NCI-H2196 (cell line): Measurements from ENCODE around the gene STRIP2.
"Not testable (repeated sequence)": the region's sequence is repeated elsewhere in the genome, so short reads cannot be mapped to it uniquely, and the experiment has no call there.

Source experiments
- DNase-seq: peaks from one replicate; lab custom pipeline; 2025; ENCODE audit not compliant: unreplicated experiment; lab: John Stamatoyannopoulos, UW

The STRIP2 gene

DNA sequence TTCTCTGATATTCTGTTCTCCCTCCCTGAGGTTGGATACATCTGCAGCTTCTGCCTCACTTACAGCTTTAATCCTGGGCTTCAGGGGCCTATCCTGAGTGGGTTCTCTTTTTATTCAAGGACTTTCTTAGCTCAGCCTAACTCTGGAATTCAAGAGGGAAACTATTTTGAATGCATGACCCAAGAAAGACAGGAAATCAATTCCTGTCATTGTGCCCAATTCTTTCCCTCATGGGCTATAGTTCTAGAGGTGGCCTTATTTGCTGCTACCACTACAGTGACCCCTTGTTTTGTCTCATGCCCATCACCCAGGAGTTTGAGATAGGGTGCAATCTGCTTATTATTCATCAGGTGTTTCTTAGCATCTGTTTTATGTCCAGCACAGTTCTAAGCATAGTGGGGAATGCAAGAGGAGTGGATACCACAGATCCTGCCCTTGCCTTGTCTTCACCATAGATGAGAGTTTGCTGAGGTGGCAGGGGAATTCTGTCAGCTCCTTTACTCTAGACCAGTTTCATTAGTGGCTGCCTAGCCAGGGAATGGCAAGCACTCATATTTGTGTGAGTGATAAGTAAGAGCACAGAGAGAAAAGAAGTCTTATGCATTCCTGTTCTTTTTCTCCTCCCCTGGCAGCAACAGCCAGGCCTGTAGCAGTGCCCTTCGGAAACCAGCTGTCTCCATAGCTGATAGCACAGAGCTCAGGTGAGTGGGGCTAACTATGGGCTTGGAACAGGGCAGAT, 19.4 kb downstream of the STRIP2 start:
- DNase-seq = no peak

DNA sequence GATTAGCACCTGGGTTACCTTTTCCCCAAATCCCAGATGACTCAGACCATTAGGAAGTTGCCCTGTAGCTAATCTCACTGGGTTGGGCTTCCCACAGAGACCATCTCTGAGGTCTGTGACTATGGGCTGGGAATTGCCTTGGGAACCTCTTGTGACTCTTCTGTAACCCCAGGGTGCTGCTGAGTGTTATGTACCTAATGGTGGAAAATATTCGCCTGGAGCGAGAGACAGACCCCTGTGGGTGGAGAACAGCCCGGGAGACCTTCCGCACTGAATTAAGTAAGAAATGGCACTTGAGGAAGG, 20.0 kb downstream of the STRIP2 start:
- no peak for DNase-seq

DNA sequence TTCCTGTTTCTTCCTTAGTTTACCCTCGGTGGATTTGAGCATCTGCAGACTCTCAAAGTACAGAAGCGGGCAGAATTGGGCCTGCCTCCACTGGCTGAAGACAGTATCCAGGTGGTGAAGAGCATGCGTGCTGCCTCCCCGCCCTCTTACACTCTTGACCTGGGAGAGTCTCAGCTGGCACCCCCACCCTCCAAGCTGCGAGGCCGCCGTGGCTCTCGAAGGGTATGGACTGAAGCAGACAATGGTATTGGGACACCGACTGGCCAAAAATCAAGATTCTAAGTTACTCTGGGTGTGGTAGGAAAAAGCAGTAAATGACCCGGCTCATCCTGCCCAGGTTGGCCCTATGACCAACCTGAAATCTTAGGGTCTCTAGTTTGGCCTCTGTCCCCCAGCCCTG, 22.2 kb downstream of the STRIP2 start:
- DNase-seq = no peak

DNA sequence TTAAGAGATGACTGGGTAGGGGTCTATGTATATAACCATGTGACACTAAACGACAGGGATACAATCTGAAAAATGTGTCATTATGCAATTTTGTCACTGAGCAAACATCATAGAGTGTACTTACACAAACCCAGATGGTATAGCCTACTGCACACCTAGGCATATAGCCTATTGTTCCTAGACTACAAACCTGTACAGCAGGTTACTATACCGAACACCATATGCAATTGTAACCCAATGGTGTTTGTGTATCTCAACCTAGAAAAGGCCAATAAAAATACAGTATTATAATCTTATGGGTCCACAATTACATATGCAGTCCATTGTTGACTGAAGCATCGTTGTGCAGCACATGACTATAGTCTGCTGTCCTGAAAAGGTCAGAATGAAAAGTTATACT, 22.9 kb downstream of the STRIP2 start:
- DNase-seq = no peak

DNA sequence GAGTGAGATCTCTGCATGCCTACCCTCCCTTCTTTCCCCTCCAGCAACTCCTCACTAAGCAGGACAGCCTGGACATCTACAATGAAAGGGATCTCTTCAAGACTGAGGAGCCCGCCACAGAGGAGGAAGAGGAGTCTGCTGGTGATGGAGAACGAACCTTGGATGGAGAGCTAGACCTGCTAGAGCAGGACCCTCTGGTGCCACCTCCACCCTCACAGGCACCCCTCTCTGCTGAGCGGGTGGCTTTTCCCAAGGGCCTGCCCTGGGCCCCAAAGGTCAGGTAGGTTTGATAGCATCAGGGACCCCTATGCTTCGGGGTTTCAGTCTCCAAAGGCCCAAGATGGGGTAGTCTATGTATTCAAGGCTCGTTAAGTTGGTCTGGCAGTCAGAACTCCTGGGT, 23.9 kb downstream of the STRIP2 start:
- no peak for DNase-seq

DNA sequence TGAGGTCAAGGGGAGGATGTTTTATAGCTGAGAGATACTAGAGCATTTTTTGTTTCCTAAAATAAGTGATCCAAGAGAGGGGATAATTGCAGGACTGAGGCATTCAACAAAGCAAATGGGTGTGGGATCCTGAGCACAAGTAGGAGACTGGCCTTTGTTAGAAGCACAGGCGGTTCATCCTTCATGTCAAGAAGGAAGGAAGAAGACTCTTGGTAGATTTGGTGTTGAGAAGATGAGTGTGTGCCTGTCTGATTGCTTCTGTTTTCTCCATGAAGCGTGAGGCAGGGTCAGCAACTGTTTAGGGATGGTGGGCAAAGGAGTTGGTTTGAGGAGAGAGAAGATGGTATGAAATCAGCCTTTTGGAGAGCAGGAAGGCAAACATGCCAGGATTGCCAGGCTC, 27.6 kb downstream of the STRIP2 start:
- no peak for DNase-seq

DNA sequence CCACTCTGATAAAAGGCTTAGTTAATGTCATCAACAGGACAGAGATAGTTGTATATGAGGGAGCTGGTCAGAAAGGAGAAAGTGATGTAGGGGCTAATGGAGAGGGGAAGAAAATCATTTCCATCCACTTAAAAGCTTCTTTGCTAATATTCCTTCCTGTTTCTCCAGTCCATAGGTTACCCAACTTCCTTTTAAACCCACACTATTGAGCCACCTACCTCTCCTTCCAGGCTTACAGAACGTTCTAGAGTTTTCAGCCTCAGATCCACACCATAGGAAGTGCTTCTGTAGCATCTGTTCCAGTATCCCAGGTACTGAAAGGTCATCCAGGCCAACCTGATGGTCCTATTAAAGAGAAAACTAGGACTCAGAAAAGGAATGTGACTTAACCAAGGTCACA, 28.2 kb downstream of the STRIP2 start:
- DNase-seq = no peak

DNA sequence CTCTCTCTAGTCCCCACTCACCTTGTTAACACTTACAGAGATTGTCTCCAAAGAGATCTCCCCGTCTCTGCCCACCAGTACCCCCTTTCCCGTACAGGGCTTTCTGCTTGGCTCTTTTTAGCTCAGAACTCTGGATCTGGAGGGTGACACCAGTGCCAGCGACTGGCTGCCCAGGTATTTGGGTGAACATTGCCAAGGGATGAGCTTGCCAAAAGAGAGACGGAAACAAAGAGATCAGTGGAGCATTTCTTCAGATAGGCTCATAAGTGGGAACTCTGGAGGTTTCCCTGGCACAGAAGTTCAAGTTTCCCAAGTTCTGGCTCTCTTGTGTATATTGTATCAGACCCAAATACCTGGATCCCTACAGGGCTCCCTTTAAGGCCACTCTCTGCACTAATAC, 30.0 kb downstream of the STRIP2 start:
- no peak for DNase-seq

DNA sequence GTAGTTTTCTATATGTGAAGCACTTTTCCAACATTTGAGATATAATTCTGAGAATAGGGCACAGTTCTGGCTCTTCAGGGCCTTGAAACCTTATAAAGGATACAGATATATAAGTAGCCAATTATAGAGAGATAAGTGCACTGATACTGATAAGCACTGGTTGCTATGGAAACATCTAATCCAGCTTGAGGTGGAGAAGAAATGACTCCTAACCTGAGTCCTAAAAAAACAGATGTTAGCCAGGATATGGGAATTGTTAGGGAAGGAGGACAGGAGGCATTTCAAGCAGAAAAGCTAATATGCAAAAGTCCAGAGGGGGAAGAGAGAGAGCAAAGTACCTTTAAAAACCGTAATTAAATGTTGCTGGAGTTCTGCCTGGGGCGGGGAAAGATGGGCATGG, 30.8 kb downstream of the STRIP2 start:
- DNase-seq = no peak

DNA sequence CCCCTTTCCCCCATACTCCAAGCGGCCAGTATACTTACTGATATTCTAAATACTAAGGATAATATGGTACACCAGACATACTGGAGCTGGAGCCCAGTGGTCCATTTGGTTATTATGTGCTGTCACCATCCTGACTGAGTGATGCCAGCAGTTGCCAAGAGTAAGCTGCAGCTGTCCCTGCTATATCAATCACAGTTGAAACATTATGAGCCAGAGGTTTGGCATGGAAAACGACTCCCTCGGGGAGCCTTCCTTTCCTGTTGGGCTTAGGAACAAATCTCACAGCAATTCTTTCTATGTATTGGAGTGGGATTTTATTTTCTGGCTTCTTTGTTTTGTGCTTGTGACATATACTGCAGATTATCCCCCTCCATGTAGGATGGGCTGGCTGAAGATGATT, 32.6 kb downstream of the STRIP2 start:
- no peak for DNase-seq

DNA sequence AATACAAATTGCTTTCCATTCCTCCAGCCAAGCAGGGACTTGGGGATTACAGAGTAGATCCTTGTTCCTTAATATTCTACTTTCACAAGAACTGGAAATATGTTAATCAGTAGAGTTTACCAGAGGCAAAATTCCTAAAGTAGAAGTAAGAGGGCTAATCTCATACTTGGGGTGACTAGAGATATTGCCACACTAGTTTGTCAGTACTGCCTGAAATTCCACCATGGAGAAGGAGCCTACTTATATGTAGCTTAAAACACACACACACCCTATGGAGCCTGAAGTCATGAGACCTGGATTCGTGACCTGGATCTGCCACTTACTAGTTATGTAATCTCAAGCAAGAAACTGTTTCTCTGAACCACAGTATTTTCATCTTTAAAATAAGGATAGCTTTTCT, 33.9 kb downstream of the STRIP2 start:
- DNase-seq = no peak

DNA sequence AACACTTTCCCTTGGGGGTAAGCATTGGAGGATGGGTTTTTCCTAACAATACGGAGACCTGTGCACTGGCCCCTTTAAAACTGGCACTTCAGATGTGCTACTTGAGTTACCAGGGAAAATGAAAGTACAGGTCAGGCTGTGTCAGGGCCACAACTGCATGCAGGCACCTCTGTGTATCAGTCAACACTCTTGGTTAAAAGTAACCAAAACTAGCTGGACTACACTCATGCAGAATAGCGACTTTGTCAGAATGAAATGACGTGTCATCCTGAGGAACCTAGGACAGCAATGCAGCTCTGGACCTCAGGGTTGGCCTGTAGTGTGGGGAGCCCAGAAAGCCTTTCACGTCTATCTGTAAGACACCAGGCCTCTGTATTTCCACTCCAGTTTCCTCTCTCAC, 34.3 kb downstream of the STRIP2 start:
- no peak for DNase-seq

DNA sequence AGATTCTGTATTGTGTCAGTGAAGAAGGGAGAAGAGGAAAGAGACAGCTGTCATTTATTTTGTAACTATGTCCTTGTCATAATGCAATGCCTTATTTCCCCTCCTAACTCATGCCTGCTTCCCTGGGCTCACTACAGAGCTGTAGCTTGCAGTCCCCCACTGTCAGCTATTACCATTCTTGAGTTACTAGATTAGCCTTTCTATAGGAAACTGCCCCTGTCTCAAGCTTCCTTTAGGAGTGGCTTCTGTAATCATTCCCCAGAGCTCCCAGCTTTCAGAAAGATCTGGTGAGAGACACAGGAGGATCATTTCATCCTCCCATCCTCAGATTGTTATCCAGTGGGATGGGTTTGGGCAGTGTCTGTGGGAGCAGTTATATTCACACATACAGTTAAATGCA, 35.7 kb downstream of the STRIP2 start:
- no peak for DNase-seq

DNA sequence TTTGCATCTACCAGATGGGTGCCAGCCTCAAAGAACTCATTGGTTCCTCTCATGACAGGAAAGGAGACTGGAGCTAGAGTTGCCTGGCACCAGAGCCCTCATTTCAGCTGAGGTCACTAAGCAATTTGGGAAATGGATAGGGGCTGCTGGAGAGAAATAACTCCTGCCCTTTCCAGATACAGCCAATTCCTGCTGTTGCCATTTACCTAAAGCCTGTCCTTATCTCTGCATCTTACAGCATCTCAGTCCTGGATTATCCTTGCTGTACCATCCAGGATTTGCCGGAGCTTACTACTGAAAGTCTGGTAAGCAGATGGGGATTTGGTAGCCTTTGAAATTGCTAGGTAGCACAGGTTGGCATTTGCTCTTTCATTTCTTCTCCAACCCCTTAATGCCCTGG, 36.2 kb downstream of the STRIP2 start:
- no peak for DNase-seq

DNA sequence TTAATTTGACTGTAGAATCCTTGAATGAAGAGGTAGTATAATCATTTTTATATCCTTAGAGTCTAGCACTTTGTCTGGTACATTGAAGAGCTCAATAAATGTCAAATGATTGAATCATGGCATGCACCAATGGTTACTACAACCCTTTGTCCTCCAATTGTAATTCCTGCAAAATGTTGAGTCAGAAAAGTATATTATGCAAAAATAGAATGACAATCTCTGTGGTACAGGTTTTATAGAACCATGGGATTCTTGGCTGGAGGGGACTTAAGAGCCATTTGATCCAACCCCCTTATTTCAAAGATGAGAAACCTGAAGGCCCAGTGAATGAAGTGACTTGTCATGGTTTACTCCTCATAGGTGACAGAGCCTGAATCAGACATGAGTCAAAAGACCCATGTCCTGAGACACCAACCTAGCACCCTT, 37.2 kb downstream of the STRIP2 start:
- no peak for DNase-seq

DNA sequence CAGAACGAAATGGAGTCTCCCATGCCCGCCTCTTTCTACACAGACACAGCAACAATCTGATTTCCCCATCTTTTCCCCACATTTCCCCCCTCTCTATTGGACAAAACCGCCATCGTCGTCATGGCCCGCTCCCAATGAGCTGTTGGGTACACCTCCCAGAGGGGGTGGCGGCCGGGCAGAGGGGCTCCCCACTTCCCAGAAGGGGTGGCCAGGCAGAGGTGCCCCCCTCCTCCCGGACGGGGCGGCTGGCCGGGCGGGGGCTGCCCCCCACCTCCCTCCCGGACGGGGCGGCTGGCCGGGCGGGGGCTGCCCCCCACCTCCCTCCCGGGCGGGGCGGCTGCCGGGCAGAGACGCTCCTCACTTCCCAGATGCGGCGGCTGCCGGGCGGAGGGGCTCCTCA, 41.7 kb downstream of the STRIP2 start:
- not testable (repeated sequence) for DNase-seq

DNA sequence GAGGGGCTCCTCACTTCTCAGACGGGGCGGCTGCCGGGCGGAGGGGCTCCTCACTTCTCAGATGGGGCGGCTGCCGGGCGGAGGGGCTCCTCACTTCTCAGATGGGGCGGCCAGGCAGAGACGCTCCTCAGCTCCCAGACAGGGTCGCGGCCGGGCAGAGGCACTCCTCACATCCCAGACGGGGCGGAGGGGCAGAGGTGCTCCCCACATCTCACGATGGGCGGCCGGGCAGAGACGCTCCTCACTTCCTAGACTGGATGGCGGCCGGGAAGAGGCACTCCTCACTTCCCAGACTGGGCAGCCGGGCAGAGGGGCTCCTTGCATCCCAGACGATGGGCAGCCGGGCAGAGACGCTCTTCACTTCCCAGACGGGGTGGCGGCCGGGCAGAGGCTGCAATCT, 42.2 kb downstream of the STRIP2 start:
- DNase-seq = not testable (repeated sequence)

DNA sequence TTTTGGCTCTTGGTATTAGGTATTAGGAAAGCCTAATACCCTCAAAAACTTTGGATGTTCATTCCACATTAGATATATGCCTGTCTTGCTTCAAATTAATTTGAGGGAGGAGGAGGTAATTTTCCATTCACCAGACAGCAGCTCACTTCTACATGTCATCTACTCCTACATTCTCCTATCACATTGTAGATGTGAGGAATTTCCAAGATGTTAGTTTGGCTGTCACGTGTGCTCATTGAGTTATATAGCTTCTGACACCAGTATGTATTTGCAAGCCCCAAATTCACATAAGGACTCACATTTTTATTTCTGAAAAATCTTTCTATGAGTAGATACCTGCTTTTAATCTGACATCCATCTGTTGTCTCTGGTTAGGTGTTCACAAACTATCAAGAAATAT, 45.6 kb downstream of the STRIP2 start:
- no peak for DNase-seq

DNA sequence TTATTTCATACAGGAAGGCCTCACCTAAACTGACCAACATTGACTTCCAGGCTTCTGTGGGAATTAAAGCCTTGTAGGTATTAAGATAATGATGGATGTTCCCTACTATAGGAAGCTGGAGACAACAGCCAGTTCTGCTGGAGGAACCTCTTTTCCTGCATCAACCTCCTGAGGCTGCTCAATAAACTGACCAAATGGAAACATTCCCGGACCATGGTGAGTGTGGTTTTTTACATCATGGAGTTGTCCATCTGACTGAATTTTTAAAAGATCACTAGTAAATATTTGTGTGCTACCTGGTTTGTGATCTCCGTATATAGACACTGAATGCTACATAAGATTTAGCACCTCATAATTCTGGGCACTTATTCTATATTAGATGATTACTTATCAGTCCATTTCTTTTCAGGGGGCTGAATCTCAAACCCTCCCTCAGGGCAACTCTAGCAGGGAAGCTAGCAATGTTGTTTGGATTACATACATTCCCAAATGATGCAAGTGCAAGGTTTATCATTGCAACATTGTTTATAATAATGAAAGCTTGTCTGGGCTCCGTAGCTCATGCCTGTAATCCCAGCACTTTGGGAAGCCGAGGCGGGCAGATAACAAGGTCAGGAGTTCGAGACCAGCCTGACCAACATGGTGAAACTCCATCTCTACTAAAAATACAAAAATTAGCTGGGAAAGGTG, 46.6 kb downstream of the STRIP2 start:
- DNase-seq = no peak

DNA sequence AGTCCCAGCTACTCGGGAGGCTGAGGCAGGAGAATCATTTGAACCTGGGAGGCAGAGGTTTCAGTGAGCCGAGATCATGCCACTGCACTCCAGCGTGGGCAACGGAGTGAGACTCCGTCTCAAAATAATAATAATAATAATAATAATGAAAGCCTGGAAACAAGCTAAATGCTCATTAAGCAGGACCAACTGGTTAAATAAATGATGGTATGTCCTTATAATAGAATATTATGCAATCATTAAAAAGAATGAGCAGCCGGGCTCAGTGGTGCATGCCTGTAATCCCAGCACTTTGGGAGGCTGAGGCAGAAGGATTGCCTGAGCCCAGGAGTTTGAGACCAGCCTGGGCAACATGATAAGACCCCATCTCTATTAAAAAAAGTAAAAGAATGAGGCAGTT, 47.1 kb downstream of the STRIP2 start:
- DNase-seq = not testable (repeated sequence)

DNA sequence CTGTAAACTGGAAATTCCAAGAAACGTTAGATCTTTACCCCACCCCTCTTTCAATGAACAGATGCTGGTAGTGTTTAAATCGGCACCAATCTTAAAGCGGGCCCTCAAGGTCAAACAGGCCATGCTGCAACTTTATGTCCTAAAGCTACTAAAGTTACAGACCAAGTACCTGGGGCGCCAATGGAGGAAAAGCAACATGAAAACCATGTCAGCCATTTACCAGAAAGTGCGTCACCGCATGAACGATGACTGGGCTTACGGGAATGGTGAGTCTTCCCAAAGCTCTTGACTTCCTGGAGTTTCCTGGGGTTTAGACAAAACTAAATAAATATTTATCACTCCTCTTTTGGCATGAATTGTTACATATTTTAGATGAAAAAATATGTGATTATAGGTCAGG, 48.5 kb downstream of the STRIP2 start:
- DNase-seq = no peak

DNA sequence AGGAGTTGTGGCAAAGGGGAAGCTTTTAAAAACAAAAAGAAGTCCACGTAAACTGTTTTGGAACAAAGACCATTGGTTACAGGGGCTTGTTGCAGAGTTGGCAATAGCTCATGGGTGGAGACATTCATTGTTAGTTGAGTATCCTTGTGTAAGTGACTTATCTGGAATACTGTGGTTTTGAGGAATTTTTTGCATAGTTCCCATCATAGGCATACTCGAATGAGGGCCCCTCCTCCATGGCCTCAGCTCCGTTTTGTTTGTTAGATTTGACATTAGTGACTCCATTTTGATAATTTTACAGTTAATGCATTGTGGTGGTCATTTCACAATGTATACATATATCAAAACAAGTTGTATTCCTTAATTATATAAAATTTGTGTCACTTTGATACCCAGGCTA, 55.3 kb downstream of the STRIP2 start:
- DNase-seq = no peak

DNA sequence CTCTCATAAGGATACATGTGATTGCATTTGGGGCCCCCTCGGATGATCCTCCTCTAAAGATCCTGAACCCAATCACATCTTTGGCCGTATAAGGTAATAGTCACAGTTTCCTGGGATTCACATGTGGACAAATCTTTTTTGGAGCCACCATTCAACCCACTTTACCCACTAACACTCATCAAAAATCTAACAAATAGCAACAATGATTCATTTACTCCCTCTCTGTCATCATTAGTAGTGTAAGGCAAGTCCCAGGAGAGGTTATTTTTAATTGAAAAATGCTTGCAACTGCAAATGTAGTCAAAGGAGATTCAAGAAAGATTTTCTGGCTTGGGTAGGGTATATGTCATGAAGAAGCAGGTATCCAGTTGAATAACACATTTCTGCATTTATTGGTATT, 58.2 kb downstream of the STRIP2 start:
- DNase-seq = no peak
